Fibroblast of gingiva (primary cell): ENCODE results near the gene DYNC2I2.
"Not testable (repeated sequence)": the region's sequence is repeated elsewhere in the genome, so short reads cannot be mapped to it uniquely, and the experiment has no call there.

Experiments used
- DNase-seq: peaks from one replicate; pipeline ENCODE4 v3.0.0-alpha.2; 2011; ENCODE audit warnings: low read depth

DYNC2I2 gene

GRCh38 chr9:128685636-128686489, 29.2 kb upstream of the DYNC2I2 start:
- no peak for DNase-seq

GRCh38 chr9:128684325-128685199, 27.9 kb upstream of the DYNC2I2 start:
- DNase-seq, result peak; percentile 61

DNA sequence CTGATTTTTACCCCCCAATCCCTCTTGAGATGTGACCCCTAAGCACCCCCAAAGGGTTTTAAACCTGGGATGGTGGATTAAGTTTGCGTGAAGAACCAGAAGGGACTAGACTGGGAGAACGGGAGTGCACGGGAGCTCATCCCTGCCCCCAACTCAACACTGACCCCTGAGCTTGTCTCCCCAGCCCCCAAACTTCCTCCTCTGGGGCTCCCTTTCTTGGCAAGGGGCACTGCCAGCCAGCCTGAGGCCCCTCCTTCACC, 27.3 kb upstream of the DYNC2I2 start:
- no peak for DNase-seq

DNA sequence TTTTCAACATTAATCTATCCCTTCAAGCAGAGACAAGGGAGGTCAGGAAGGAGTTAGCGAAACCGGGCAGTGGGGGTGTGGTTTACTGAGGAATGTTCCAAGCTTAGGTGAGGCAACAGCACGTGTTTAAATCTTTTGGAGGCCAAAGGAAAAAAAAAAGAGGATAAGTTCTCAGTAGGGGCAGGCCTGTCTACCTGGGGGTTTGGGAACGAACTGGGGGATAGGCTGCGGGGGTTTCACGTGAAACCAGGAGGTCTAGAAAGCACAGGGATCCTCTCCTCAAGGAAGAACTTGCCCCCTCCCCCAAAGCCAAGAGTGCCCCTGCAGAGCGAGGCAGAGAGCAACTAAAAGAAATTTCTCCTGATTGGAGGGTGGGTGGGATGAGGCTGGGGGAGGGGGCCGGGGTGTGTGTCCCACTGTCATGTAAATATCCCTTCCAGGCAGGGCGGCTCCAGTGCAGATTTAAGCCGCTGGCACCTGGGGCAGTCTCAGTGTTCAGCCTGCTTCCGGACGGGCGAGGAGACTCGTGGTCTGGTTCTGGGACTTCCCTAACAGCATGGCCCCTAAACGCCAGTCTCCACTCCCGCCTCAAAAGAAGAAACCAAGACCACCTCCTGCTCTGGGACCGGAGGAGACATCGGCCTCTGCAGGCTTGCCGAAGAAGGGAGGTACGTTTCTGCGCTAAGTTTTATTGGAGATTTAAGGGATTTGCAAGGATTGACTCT, 26.9 kb upstream of the DYNC2I2 start:
- peak; percentile 76 for DNase-seq

- DNase-seq, result no peak
These were observed 21.1 kb upstream of the DYNC2I2 start for GRCh38 chr9:128677794-128678193.

GRCh38 chr9:128675382-128675781, 18.7 kb upstream of the DYNC2I2 start:
- no peak for DNase-seq

DNA sequence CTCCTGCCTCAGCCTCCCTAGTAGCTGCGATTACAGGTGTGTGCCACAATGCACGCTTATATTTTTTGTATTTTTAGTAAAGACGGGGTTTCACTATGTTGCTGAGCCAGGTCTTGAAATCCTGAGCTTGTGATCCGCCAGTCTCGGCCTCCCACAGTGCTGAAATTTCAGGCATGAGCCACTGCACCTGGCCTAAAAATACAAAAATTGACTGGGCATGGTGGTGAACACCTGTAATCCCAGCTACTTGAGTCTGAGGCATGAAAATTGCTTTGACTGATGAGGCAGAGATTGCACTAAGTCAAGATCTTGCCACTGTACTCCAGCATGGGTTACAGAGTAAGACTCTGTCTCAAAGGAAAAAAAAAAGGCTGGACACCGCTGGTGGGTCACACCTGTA, 13.1 kb upstream of the DYNC2I2 start:
- DNase-seq, result no peak

DNA sequence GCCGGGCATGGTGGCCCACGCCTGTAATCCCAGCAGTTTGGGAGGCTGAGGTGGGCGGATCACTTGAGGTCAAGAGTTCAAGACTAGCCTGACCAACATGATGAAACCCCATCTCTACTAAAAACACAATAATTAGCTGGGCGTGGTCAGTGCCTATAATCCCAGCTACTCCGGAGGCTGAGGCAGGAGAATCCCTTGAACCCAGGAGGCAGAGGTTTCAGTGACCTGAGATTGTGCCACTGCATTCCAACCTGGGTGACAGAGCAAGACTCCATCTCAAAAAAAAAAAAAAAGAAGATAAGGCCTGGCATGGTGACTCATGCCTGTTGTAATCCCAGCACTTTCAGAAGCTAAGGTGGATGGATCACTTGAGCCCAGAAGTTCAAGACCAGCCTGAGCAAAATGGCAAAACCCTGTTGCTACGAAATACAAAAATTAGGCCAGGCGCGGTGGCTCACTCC, 9.9 kb upstream of the DYNC2I2 start:
- not testable (repeated sequence) for DNase-seq

DNA sequence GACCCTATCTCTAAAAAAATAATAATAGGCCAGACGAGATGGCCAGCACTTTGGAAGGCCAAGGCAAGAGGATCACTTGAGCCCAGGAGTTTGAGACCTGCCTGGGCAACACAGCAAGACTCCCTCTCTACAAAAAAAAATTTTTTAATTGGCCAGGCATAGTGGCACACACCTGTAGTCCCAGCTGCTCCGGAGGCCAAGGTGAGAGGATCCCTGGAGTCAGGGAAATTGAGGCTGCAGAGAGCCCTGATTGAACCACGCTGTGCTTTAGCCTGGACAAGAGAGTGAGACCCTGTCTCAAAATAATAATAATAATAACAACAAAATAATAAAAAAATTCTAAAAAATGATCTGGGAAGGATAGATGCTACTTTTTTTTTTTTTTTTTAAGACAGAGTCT, 1.1 kb upstream of the DYNC2I2 start:
- DNase-seq, result no peak

DNA sequence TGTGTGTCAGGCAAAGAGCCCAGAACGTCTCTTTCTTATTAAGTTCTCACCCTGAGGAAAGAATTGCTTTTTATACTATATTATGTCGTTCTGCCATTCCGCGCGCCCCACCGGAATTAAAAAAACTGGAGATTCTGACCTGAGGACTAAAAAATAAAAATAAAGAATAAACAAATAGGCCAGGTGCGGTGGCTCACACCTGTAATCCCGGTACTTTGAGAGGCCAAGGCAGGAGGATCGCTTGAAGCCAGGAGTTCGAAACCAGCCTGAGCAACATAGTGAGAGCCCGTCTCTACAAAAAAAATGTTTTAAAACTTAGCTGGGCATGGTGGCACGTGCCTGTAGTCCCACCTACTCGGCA, 677 bp upstream of the DYNC2I2 start:
- DNase-seq, result no peak

DNA sequence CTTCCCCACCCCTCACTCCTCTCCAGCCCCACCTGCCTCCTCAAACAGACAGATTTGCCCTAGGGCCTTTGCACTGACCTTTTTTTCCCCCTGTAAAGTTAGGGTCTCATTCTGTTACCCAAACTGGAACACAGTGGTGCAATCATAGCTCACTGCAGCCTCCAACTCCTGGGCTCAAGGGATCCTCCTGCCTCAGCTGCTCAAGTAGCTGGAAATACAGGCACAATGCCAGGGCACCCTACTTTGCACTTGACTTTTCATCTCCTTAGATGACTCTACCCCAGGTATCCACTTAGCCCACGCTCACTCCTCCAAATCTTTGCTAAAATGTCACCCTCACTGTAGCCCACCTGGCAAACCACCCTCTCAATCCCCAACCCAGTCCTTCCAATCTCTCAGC, 2.2 kb downstream of the DYNC2I2 start:
- no peak for DNase-seq

GRCh38 chr9:128653908-128654307, 2.7 kb downstream of the DYNC2I2 start:
- DNase-seq, result no peak

DNA sequence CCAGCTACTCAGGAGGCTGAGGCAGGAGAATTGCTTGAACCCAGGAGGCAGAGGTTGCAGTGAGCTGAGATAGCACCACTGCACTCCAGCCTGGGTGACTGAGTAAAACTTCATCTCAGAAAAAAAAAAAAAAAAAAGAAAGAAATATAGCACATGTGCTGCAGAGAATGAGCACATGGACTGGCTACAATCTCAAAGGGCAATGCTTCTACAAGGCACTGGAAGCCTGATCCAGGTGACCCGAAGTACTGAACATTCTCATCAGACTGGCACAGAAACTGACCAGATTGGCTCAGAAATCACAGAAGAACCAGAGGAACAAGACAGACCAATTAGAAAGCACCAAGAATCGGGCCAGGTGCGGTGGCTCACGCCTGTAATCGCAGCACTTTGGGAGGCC, 4.8 kb downstream of the DYNC2I2 start:
- DNase-seq, result no peak

DNA sequence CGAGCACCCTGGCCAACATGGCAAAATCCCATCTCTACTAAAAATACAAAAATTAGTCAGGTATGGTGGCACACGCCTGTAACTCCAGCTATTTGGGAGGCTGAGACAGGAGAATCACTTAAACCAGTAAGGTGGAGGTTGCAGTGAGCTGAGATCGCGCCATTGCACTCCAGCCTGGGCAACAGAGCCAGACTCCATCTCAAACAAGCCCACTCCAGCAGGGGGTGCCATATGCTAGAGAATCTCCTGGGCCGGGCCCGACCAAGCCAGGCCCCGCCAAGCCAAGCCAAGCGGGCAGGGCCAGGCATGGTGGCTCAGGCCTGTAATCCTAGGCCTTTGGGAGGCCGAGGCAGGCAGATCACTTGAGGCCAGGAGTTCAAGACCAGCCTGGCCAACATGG, 8.4 kb downstream of the DYNC2I2 start:
- DNase-seq, result peak; percentile 44

DNA sequence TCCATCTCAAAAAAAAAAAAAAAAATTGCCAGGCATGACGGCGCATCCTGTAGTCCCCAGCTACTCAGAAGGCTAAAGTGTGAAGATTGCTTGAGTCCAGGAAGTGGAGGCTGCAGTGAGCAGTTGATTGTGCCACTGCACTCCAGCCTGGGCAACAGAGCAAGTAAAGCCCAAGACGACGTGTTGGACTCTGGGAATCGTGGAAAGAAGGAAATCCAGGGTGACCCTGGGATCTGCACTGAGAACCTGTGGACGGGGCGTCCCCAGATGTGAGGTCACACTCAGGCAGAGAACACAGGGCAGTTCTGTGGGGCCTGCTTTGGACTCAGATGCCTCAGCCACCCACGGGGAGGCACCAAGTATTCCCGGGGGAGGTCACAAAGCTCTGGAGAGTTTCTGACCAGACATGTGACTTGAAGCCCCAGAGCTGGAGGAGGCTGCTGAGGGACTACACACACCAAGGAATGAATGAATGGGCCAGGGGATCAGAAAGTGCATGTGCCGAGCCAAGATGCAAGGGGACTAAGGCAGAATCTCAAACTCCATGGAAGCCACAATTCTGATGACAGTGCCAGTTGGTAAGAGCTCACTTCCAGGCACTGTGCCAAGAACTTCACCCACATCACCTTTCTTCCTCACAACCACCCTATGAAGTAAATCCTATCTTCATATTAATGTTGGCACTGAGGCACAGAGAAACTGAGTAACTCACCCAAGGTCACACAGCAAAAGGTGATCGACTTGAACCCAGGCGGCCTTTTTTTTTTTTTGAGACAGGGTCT, 12.9 kb downstream of the DYNC2I2 start:
- no peak for DNase-seq

DNA sequence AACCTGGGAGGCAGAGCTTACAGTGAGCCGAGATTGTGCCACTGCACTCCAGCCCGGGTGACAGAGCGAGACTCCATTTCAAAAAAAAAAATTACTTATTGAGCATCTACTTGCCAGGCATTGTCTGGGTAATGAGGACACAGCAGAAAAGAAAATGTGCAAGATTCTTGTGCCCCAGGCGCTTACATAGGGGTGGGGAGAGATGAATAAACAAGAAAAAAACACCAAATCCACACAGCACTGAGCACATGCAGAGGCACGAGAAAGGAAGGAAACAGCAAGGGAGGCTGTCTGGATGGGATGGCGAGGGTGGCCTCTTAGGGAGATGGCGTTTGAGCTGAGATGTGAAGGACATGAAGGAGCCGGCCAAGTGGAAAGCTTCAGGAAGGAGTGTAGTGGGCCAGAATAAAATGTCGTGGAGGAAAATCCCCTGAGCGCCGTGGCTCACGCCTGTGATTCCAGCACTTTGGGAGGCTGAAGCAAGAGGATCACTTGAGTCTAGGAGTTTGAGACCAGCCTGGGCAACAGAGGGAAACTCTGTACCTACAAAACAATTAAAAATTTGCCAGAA, 13.9 kb downstream of the DYNC2I2 start:
- DNase-seq, result no peak

DNA sequence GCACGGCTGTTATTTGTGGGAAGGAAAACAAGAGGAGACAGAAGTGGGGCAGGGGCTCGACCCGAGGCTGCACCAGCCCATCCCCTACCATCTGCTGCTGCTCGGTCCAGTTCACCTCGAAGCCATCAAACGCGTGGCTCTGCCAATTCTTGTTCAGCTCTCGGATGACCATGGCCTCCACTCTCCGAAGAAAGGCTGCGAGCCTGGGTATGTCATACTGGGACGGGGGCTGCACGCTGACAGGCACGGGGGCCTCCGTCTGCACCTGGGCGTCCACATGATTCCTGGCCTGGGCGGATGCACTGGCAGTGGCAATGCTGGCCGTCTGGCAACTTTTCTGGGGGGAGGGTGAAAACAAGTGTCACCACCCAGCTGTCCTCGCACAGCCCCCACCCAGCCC, 16.0 kb downstream of the DYNC2I2 start:
- no peak for DNase-seq

GRCh38 chr9:128638580-128638979, 18.1 kb downstream of the DYNC2I2 start:
- DNase-seq, result no peak

DNA sequence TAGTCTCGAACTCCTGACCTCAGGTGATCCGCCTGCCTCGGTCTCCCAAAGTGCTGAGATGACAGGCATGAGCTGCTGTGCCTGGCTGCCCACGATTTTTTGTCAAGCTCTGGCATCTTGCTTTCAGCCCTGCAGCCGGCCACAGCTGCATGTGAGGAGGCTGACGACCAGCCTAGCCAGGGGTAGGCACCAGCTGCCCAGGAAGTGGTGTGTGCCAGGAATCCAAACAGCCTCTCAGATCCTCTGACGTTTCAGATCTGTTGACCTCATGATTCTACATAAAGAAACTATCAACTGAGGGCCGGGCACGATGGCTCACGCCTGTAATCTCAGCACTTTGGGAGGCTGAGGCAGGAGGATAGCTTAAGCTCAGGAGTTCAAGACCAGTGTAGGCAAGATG, 19.0 kb downstream of the DYNC2I2 start:
- peak; percentile 63 for DNase-seq

- DNase-seq, result no peak
These were observed 19.8 kb downstream of the DYNC2I2 start for GRCh38 chr9:128636556-128637530.
